Activated naive CD4-positive, alpha-beta T cell treated with anti-CD3 and anti-CD28 coated beads, Interleukin-2, amount 10 ng/mL, durations not matched to agents 5 hours and 36 hours (primary cell): ENCODE data around the gene ZBED1. TPM values are rescaled to one million over a fixed set of nuclear protein-coding genes. Genes with fewer than 3 reads are reported as not detected.

Source experiments
- total RNA-seq, 2 experiments: library from RNA; stranded (reverse); gene quantifications; one replicate each; pipeline ENCODE4 v1.2.3, GENCODE V29; 2021

Gene ZBED1
- total RNA-seq = 10 to 100 TPM; 32.1 to 34.9 TPM

DNA sequence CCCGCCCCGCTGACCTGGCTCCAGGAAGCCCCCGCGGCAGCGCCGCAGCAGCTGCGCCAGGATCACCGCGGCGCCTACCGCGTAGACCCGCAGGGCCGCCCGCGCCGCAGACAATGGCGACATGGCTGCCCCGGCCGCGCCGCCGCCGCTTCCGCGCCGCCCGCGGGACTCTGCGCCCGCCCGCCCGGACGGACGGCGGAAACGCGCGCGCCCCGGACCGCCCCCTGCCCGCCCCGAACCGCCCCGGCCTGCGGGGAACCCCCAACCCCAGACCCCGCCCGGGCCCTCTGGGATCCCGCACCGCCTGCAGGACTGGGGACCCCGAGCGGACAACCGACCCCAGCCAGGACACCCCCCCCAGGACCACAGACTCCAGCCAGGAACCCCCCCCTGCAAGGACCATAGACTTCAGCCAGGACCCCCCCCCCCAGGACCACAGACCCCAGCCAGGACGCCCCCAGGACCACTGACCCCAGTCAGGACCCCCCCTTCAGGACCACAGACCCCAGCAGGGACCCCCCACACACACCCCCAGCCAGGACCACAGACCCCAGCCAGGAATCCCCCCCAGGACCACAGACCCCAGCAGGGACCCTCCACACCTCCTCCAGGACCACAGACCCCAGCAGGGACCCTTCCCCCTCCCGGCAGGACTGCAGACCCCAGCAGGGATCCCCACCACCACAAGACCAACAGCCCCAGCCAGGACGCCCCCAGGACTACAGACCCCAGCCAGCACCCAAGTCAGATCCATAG, at the start of gene ZBED1, which contains the start of gene DHRSX:
Gene ZBED1, minus strand, starts transcription at position 174 of the 756 bp plus-strand sequence. CDS start 10,257 bp downstream, outside the sequence.
Gene DHRSX, minus strand, starts transcription at position 174 of the 756 bp plus-strand sequence. Its CDS starts 51 bp downstream, at position 123.

Other genes with a start within 250 kb of the ZBED1 start
- gene DHRSX, start within 50 bp of the ZBED1 start, total RNA-seq = 10 to 100 TPM; 13.8 to 15.5 TPM
- gene CD99, start 190.3 kb upstream of the ZBED1 start, total RNA-seq = 100 to 1,000 TPM; 290 to 297 TPM